ENCODE data around the gene ATXN1. TPM values are rescaled to one million over a fixed set of nuclear protein-coding genes. Genes with fewer than 3 reads are reported as not detected.

ATXN1 gene
- total RNA-seq, 4 donors from 2014 or later = 26.4 to 46.4 (median 36.1) TPM

DNA sequence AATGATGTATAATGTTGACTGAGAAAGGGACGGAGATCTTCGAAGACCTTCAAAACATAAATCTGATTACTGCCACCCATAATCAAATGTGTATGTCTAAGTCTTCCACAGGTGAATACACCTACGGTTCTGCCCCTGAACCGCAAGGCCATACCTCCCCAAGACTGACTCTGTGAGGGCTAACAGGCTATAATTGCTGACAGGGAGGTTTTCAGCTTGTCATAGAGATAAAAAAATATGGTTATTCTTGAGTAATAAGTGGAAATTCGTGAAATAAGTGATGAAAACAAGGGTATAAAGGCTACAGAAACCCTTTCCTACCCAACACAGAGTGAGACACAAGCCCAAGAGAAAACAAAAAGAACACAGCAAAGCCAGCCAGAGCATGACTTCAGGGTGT, 188.9 kb downstream of the ATXN1 start:
- ATAC-seq (ENCODE audit: low FRiP score) = no peak
- no peak for TF ChIP-seq CTCF (IDR thresholded peaks at IDR 0.05)
- DNase-seq (ENCODE audit: low spot score) = no peak

- no peak for ATAC-seq (ENCODE audit: low FRiP score)
- DNase-seq (ENCODE audit: low spot score) = no peak
- no peak for TF ChIP-seq CTCF (IDR thresholded peaks at IDR 0.05)
Observed at GRCh38 chr6:16570946-16571345, 190.3 kb downstream of the ATXN1 start.

- no peak for TF ChIP-seq CTCF (IDR thresholded peaks at IDR 0.05)
- no peak for ATAC-seq (ENCODE audit: low FRiP score)
- no peak for DNase-seq (ENCODE audit: low spot score)
Observed at GRCh38 chr6:16570221-16570553, 191.1 kb downstream of the ATXN1 start.

GRCh38 chr6:16568128-16568527, 193.1 kb downstream of the ATXN1 start:
- TF ChIP-seq CTCF (IDR thresholded peaks at IDR 0.05) = no peak
- no peak for DNase-seq (ENCODE audit: low spot score)
- ATAC-seq (ENCODE audit: low FRiP score) = no peak

- TF ChIP-seq CTCF (IDR thresholded peaks at IDR 0.05) = no peak
- DNase-seq (ENCODE audit: low spot score) (no peak), ATAC-seq (ENCODE audit: low FRiP score) (no peak)
Observed at GRCh38 chr6:16567071-16567470, 194.2 kb downstream of the ATXN1 start.

DNA sequence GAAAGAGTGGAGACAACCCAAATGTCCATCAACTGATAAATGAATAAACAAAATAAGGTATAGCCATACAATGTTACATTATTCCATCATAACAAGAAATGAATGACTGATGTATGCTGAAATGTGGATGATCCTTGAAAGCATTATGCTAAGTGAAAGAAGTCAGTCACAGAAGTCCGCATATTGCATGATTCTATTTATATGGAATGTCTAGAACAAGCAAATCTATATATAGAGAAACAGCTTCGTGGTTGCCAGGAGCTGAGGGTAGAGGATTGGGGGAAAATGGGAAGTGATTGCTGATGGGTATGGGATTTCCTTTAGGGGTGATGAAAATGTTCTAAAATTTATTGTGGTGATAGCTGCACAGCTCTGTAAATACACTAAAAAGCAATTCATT, 196.8 kb downstream of the ATXN1 start:
- no peak for TF ChIP-seq CTCF (IDR thresholded peaks at IDR 0.05)
- ATAC-seq (ENCODE audit: low FRiP score) (no peak), DNase-seq (ENCODE audit: low spot score) (no peak)

DNA sequence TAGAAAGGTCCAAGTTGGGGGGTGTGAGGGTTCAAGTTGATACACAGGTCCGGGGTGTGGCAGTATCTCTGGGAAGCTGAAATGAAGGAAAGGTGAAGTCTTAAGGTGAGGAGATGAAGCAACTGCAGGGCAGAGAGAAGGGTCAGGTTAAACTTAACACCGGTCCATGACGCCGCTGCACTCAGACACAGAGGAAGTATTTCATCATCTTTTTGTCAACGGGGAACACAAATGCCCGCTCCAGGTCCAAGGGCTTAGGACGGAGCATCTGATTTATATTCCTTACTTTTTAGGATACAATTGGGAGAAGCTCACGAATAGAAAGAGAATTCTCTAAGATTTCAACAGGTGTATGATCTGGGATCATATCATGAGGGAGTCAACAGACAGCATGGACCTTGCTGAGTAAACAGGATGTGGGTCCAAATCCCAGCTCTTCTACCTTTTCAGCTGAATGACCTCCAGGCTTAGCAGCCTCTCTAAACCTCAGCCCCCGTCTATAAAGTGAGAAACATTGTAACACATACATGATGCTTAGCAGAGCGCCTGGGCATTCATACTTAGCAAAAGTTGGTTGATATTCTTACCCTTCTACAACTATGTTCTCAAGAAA, 197.5 kb downstream of the ATXN1 start:
- TF ChIP-seq CTCF (IDR thresholded peaks at IDR 0.05) = no peak
- DNase-seq (ENCODE audit: low spot score) = no peak
- no peak for ATAC-seq (ENCODE audit: low FRiP score)
